OCI-LY7 (cell line): ENCODE data around the gene SLC41A1. TPM values are rescaled to one million over a fixed set of nuclear protein-coding genes. Genes with fewer than 3 reads are reported as not detected.

Experiments
- BruUV-seq: library from RNA; stranded (reverse); fragments of 400-500 nt; replicated peaks from 2 replicates; lab custom pipeline; 2021; lab: Mats Ljungman, UMichigan
- CTCF ChIA-PET: fragments of 300-600 bp; sonication (Branson Sonifier 250); formaldehyde crosslinking; loops from one replicate; lab custom pipeline; 2022; ENCODE audit warnings: antibody characterized with exemption; ENCODE audit not compliant: unreplicated experiment; lab: Charles Lee
- POLR2A ChIA-PET: fragments of 300-600 bp; sonication (Branson Sonifier 250); formaldehyde crosslinking; loops from one replicate; lab custom pipeline; 2022; ENCODE audit warnings: antibody characterized with exemption; lab: Charles Lee
- DNase-seq: peaks from one replicate; pipeline ENCODE4 v3.0.0-alpha.2; 2015; ENCODE audit warnings: low spot score
- H2AFZ ChIP-seq: fragments of 200-600 bp; sonication (generic), shearing (Covaris generic); 2 replicates; pipeline ENCODE4 v1.6.1; 2014; ENCODE audit warnings: mild to moderate bottlenecking, antibody characterized with exemption, low read length, moderate library complexity
- H3K27ac ChIP-seq: fragments of 200-600 bp; sonication (generic); 2 replicates; pipeline ENCODE4 v1.5.1; 2014; ENCODE audit warnings: mixed run types, low read depth, mild to moderate bottlenecking, moderate library complexity, low read length, inconsistent platforms; ENCODE audit not compliant: poor library complexity, severe bottlenecking
- H3K36me3 ChIP-seq: fragments of 200-600 bp; sonication (generic); 2 replicates; pipeline ENCODE4 v1.6.1; 2014; ENCODE audit warnings: mild to moderate bottlenecking, antibody characterized with exemption, low read length, moderate library complexity, mixed read lengths; ENCODE audit not compliant: insufficient read depth
- H3K4me1 ChIP-seq: fragments of 200-600 bp; sonication (generic); 2 replicates; pipeline ENCODE4 v1.5.1; 2014; ENCODE audit warnings: mild to moderate bottlenecking, low read length; ENCODE audit not compliant: insufficient read depth, poor library complexity, severe bottlenecking
- H3K4me2 ChIP-seq: fragments of 200-600 bp; sonication (generic); 2 replicates; pipeline ENCODE4 v1.6.1; 2014; ENCODE audit warnings: mild to moderate bottlenecking, low read length
- H3K4me3 ChIP-seq: fragments of 200-600 bp; sonication (generic); 2 replicates; pipeline ENCODE4 v1.5.1; 2014; ENCODE audit warnings: mild to moderate bottlenecking, low read depth, low read length; ENCODE audit not compliant: poor library complexity, severe bottlenecking
- H3K79me2 ChIP-seq: fragments of 200-600 bp; sonication (generic); 2 replicates; pipeline ENCODE4 v1.6.1; 2016; ENCODE audit warnings: low read depth, mild to moderate bottlenecking, low read length, moderate library complexity, mixed read lengths; ENCODE audit not compliant: insufficient read depth
- H3K9me2 ChIP-seq: fragments of 200-600 bp; sonication (generic); 2 replicates; pipeline ENCODE4 v1.6.1; 2016; ENCODE audit warnings: mild to moderate bottlenecking, low read length, mixed read lengths; ENCODE audit not compliant: insufficient read depth
- H3K9me3 ChIP-seq: fragments of 200-600 bp; sonication (generic); 2 replicates; pipeline ENCODE4 v1.6.1; 2014; ENCODE audit warnings: mild to moderate bottlenecking, mixed run types, low read length, mixed read lengths
- H4K20me1 ChIP-seq: fragments of 200-600 bp; sonication (generic); 2 replicates; pipeline ENCODE4 v1.6.1; 2014; ENCODE audit warnings: mild to moderate bottlenecking, antibody characterized with exemption, low read length, moderate library complexity, mixed read lengths; ENCODE audit not compliant: insufficient read depth
- EZH2phosphoT487 ChIP-seq: fragments of 200-600 bp; sonication (generic); IDR thresholded peaks from 2 replicates; pipeline ENCODE4 v1.6.1; 2018; ENCODE audit warnings: low read depth, borderline replicate concordance, mild to moderate bottlenecking, mixed run types, antibody characterized with exemption, low read length, moderate library complexity, mixed read lengths
- intact Hi-C: fragments of 100-400 bp; cut with micrococcal nuclease; formaldehyde crosslinking; loops from one replicate; pipeline ENCODE4 v1.10.0; 2022; ENCODE audit not compliant: unreplicated experiment
- total RNA-seq, 2 experiments: library from RNA; depleted of rRNA in 1 of 2; stranded (reverse); fragments of >200 nt in 1 of 2; shearing (Covaris generic) in 1 of 2; gene quantifications; 2 replicates each; pipeline ENCODE4 v1.2.3, GENCODE V29; 2014 to 2022
- TF ChIP-seq, protein P1 (sequence below): fragments of 200-600 bp; sonication (generic); conservative IDR thresholded peaks from 2 replicates; pipeline ENCODE4 v1.5.1; 2014; ENCODE audit warnings: mild to moderate bottlenecking, antibody characterized with exemption, low read length, moderate library complexity, mixed read lengths

Gene SLC41A1
- total RNA-seq, 2 experiments from 2014 or later, result 3.2 to 8.2 TPM

DNA sequence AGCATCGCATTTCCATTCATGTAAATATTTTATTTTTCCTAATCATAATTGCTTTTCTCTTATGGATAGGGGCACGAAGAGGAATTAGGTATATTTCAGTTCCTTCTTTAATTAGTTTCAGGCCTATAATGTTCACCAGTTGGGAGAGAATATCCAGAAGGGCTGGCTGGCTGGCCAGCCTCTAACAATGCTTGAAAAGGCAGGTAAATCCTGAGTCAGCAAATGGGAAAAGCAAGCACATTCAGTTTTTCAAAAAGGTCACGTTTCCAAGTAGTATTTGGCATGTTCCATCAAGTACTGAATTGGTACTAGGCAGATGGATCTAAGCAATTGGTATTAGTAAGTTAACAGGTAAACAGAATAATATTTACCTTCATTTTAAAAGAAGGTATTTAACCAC is 45.8 kb downstream of the SLC41A1 start:
- no peaks in the 10 kb centered on the region for H3K9me2 ChIP-seq
- no peak overlapping the region for H3K4me2 ChIP-seq
- TF ChIP-seq, protein P1, sequence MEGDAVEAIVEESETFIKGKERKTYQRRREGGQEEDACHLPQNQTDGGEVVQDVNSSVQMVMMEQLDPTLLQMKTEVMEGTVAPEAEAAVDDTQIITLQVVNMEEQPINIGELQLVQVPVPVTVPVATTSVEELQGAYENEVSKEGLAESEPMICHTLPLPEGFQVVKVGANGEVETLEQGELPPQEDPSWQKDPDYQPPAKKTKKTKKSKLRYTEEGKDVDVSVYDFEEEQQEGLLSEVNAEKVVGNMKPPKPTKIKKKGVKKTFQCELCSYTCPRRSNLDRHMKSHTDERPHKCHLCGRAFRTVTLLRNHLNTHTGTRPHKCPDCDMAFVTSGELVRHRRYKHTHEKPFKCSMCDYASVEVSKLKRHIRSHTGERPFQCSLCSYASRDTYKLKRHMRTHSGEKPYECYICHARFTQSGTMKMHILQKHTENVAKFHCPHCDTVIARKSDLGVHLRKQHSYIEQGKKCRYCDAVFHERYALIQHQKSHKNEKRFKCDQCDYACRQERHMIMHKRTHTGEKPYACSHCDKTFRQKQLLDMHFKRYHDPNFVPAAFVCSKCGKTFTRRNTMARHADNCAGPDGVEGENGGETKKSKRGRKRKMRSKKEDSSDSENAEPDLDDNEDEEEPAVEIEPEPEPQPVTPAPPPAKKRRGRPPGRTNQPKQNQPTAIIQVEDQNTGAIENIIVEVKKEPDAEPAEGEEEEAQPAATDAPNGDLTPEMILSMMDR, result no peak
- TF ChIP-seq EZH2phosphoT487, result no peak
- no peaks in the 10 kb centered on the region for H3K4me1 ChIP-seq
- no peaks in the 10 kb centered on the region for H3K79me2 ChIP-seq
- no peak for DNase-seq
- intact Hi-C loops, result no loop called here
- H3K9me3 ChIP-seq, result no peaks in the 10 kb centered on the region
- no peak overlapping the region for H3K27ac ChIP-seq
- H3K36me3 ChIP-seq, result no peaks in the 10 kb centered on the region
- CTCF ChIA-PET, result no interaction called here
- H3K4me3 ChIP-seq, result no peak overlapping the region
- no peak overlapping the region for H2AFZ ChIP-seq
- no TSS peak for BruUV-seq
- H4K20me1 ChIP-seq, result no peaks in the 10 kb centered on the region
- POLR2A ChIA-PET, result no interaction called here

DNA sequence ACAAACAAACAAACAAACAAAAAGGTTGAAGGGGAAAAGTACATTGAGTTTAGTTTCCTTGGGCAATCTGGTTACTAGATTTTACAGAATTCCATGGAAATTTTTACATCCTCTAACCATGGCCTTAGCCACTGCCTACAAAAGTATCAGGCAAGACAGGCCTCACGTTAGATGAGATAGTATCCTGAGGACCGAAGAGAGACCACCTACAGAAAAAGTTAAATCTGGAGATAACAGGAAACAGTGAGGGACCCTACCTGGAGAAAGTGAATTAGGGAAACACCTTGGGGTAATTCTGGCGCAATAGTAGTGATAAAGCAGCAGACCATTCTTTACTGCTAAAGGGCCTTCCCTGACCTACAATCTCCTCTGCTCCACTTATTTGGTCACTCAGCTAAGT is 46.4 kb downstream of the SLC41A1 start:
- Histone ChIP-seq H3K9me2 (no peaks in the 10 kb centered on the region), H3K27ac (no peak overlapping the region), H4K20me1 (no peaks in the 10 kb centered on the region), H2AFZ (no peak overlapping the region), H3K9me3 (no peaks in the 10 kb centered on the region), H3K36me3 (no peaks in the 10 kb centered on the region), H3K79me2 (no peaks in the 10 kb centered on the region), H3K4me1 (no peaks in the 10 kb centered on the region), H3K4me3 (no peak overlapping the region), H3K4me2 (no peak overlapping the region)
- no peak for TF ChIP-seq EZH2phosphoT487
- TF ChIP-seq, protein P1, result no peak
- BruUV-seq, result no TSS peak
- no peak for DNase-seq
- POLR2A ChIA-PET, result interaction anchor here (1.5 kb wide), 1 partner anchor 9 kb away, joined by 9 read pairs; no protein-coding TSS in a partner anchor
- intact Hi-C loops, result no loop called here
- CTCF ChIA-PET, result no interaction called here

DNA sequence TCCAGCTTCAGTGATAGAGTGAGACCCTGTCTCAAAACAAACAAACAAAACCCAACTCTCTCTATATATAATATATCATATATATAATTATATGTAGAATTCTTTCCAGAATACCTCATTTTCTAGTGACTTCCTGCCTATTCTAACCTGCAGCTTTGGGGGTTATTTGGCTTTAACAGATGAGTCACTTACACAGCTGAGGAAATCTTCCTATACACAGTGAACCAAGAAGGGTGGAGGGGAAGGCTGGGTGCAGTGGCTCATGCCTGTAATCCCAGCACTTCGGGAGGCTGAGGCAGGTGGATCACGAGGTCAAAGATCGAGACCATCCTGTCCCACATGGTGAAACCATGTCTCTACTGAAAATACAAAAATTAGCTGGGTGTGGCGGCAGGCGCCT is 47.0 kb downstream of the SLC41A1 start:
- Histone ChIP-seq H3K4me3 (no peak overlapping the region), H4K20me1 (no peaks in the 10 kb centered on the region), H3K4me2 (no peak overlapping the region), H3K27ac (no peak overlapping the region), H2AFZ (no peak overlapping the region), H3K36me3 (no peaks in the 10 kb centered on the region), H3K9me3 (no peaks in the 10 kb centered on the region), H3K79me2 (no peaks in the 10 kb centered on the region), H3K9me2 (no peaks in the 10 kb centered on the region), H3K4me1 (no peaks in the 10 kb centered on the region)
- CTCF ChIA-PET, result no interaction called here
- intact Hi-C loops, result no loop called here
- no peak for TF ChIP-seq EZH2phosphoT487
- TF ChIP-seq, protein P1, result no peak
- no peak for DNase-seq
- BruUV-seq, result no TSS peak
- POLR2A ChIA-PET, result interaction anchor here (1.4 to 1.5 kb wide), 3 partner anchors 10 to 15 kb away, joined by 4 to 9 read pairs (median 6); no protein-coding TSS in a partner anchor
